Neural crest cell (in vitro differentiated cells): ENCODE results near the gene ITM2C. TPM values are rescaled to one million over a fixed set of nuclear protein-coding genes. Genes with fewer than 3 reads are reported as not detected.
A peak's percentile ranks its signal among the peaks of the same experiment; 100 is the strongest.

Experiments used
- DNase-seq: peaks from one replicate; pipeline ENCODE4 v3.0.0; 2021; ENCODE audit warnings: low read depth, mixed read lengths, low spot score
- H3K27ac Mint-ChIP-seq: one replicate; pipeline ENCODE4 v1.8.0; 2021; ENCODE audit warnings: mild to moderate bottlenecking, mixed read lengths; ENCODE audit not compliant: unreplicated experiment
- H3K27me3 Mint-ChIP-seq: 2 replicates; pipeline ENCODE4 v1.8.0; 2021; ENCODE audit warnings: low read depth, mild to moderate bottlenecking, mixed read lengths
- H3K36me3 Mint-ChIP-seq: 2 replicates; pipeline ENCODE4 v1.8.0; 2021; ENCODE audit warnings: low read depth, mild to moderate bottlenecking, mixed read lengths
- H3K4me1 Mint-ChIP-seq: 2 replicates; pipeline ENCODE4 v1.8.0; 2021; ENCODE audit warnings: mixed read lengths
- H3K4me3 Mint-ChIP-seq: one replicate; pipeline ENCODE4 v1.8.0; 2021; ENCODE audit warnings: mild to moderate bottlenecking, mixed read lengths
- H3K9me3 Mint-ChIP-seq: 2 replicates; pipeline ENCODE4 v1.8.0; 2021; ENCODE audit warnings: mixed read lengths
- total RNA-seq: library from RNA; stranded (reverse); gene quantifications from 2 replicates; pipeline ENCODE4 v1.2.1, GENCODE V29; 2021
- TF ChIP-seq, protein P1 (sequence below): fragments of 200-600 bp; sonication (generic); conservative IDR thresholded peaks from 2 replicates; pipeline ENCODE4 v1.5.0; 2021; ENCODE audit warnings: antibody characterized with exemption, mild to moderate bottlenecking

ITM2C gene
- total RNA-seq, 1 donor from 2014 or later, result 106 TPM

DNA sequence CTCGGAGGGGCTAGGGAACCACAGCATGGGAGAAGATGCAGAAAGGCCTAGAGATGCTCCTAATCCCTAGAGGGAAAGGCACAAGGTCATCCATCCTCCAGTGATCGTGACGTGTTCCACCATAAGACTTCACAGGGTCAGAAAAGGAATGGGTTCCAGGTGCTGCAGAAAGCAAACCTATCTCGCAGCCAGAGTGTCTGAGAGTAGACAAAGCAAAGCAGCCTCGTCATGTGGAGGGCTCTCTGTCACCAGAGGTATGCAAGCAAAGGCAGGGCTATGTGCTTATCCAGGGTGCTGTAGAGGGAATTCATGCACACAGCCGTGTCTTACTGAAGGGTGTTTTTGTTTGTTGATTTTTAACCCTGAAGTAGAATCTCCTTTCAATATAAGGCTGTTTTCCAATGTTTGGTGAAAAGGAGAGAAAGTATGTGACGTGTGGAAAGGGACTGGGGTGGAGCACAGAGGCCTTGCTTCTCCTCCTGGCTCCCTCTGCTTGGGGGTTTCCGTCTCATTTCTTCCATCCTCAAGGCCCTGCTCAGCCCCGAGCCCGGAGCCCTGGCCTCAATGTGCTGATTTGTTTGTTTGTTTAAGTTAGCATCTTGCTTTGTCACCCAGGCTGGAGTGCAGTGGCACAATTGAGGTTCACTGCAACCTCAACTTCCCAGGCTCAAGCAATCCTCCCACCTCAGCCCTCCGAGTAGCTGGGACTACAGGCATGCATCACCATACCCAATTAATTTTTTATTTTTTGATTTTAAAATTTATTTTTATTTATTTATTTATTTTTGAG lies 57.3 kb downstream of the ITM2C start:
- H3K4me3 Mint-ChIP-seq, result no peak overlapping the region
- DNase-seq, result no peak
- peaks cover 11% of the 10 kb centered on the region for H3K4me1 Mint-ChIP-seq
- TF ChIP-seq, protein P1, sequence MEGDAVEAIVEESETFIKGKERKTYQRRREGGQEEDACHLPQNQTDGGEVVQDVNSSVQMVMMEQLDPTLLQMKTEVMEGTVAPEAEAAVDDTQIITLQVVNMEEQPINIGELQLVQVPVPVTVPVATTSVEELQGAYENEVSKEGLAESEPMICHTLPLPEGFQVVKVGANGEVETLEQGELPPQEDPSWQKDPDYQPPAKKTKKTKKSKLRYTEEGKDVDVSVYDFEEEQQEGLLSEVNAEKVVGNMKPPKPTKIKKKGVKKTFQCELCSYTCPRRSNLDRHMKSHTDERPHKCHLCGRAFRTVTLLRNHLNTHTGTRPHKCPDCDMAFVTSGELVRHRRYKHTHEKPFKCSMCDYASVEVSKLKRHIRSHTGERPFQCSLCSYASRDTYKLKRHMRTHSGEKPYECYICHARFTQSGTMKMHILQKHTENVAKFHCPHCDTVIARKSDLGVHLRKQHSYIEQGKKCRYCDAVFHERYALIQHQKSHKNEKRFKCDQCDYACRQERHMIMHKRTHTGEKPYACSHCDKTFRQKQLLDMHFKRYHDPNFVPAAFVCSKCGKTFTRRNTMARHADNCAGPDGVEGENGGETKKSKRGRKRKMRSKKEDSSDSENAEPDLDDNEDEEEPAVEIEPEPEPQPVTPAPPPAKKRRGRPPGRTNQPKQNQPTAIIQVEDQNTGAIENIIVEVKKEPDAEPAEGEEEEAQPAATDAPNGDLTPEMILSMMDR, result no peak
- no peaks in the 10 kb centered on the region for H3K27me3 Mint-ChIP-seq
- no peaks in the 10 kb centered on the region for H3K9me3 Mint-ChIP-seq
- no peaks in the 10 kb centered on the region for H3K36me3 Mint-ChIP-seq
- no peak overlapping the region for H3K27ac Mint-ChIP-seq

DNA sequence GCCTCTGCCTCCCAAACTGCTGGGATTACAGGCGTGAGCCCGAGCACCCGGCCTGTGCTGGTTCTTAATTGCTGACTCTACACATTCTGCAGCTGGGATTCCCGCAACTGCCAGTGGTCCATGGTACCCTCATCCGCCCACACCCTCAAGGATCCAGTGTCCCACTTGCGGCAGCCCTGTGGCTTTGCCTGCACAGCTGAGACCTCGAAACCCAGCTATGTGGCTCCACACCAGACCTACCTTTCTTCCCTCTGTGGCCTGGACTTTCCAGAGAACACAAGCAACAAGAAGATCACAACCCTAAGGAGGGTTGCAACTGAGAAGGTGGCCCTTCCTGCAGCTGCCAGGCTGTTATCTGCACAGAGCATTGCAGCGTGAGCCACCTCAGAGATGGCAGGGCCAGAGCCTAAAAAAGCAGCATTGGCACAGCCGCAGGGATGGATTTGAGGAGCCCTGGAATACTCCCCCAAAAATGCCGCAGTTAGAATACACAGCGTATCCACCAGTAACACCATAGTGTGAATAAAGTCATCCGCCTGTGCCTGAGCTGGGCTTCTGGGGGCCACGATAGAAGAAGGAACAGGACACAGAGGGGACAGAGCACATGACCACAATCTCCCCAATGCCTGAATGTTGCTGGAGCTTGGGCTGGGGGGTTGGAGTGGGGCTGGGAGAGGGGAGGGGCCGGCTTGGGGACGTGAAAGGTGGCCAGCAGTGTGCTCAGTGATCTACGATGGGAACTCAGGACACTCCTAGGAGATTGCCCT lies 58.4 kb downstream of the ITM2C start:
- Mint-ChIP-seq H3K9me3 (no peaks in the 10 kb centered on the region), H3K27ac (no peak overlapping the region), H3K4me3 (no peak overlapping the region), H3K36me3 (no peaks in the 10 kb centered on the region), H3K4me1 (peaks cover 11% of the 10 kb centered on the region), H3K27me3 (no peaks in the 10 kb centered on the region)
- DNase-seq, result no peak
- TF ChIP-seq, protein P1, result no peak

DNA sequence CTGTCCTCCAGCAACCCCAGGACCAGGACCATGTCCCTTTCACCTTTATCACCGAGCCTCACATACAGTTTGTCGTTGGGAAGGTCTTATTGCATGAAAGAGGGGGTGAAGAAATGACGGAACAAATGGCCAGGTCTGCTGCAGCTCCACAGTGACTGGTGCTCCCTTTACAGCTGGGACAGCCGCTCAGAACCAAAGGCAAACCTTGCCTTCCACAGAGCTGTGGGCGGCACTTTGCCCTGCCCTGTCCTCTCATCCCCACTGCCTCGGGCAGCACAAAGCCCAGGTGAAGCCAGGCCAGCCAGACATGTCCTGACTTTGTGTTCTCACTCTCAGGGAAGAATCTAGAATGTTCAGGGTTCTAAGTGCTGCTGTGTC lies 59.3 kb downstream of the ITM2C start:
- peaks cover 11% of the 10 kb centered on the region for H3K4me1 Mint-ChIP-seq
- no peak for DNase-seq
- H3K27me3 Mint-ChIP-seq, result no peaks in the 10 kb centered on the region
- H3K9me3 Mint-ChIP-seq, result no peaks in the 10 kb centered on the region
- no peak overlapping the region for H3K4me3 Mint-ChIP-seq
- no peaks in the 10 kb centered on the region for H3K36me3 Mint-ChIP-seq
- TF ChIP-seq, protein P1, result no peak
- H3K27ac Mint-ChIP-seq, result peak overlapping the region; percentile 31

DNA sequence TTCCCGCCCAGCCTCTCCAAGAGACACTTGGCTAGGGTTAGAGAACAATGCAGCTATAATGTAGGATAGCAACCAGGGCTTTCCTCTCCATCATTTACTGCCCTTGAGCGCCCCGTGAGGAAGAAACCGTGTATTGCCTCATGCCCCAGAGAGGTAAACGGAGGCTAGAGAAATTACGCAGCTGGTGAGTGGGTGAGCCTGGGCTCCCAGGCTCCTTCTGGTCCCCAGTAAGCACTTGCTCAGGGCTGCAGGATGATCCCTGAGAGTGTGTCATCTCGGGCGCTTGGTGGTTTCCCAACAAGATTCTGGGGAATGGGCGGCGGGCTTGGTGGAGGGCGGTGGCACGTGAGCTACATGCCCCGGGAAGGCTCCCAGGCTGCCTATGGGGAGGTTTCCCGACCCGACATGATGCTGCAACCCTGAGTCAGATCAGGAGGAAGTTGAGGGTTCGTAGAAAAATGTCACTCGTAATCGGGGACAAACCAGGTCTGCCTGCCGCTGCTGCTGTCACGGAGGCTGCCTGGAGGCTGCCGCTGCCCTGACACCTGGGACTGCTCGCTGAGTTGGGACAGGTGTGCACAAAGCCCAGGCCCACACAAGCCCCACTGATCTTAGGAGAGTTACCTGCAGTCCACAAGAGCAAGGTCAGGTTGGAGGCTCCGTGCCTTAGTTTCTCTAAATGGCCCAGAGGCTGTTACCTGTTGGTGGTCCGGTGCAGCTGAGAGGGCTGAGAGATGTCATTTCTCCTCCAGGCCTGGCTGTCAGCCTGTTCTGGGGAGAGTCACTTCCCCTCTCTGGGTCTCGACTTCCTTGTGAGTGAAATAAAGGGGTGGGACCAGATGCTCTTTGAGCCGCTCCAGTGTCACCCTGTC lies 60.0 kb downstream of the ITM2C start, which contains the start of gene GPR55:
Gene GPR55, minus strand, starts transcription at position 773 of the 872 bp plus-strand sequence. CDS start 14,280 bp downstream, outside the sequence.
- no peak within 1 kb of the TSS for H3K4me3 Mint-ChIP-seq
- H3K27me3 Mint-ChIP-seq, result no peaks in the 10 kb centered on the region
- no peak within 1 kb of the TSS for H3K27ac Mint-ChIP-seq
- no peaks in the 10 kb centered on the region for H3K36me3 Mint-ChIP-seq
- DNase-seq, result no peak
- TF ChIP-seq, protein P1, result peak; percentile 40
- H3K4me1 Mint-ChIP-seq, result peaks cover 11% of the 10 kb centered on the region
- H3K9me3 Mint-ChIP-seq, result no peaks in the 10 kb centered on the region

DNA sequence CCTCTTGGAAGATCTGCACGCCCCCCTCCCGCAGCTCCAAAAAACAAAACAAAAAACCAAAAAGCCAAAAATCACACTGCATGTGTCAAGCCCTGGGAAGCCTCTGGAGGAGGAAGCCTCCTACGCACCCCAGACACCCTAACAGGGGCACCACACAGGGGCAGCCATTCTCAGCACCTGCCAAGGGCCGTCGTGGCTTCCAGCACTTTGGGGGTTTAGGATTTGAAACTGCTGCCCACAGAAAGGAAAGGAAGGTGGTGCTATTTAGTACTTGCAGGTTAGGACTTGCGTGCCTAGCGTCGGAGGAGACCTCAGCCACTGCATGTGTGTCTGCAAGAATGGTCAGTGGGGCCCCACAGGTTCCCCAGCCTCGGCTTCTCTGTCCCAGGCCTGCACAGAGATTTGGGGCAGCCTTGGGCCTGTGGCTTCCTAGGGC lies 60.7 kb downstream of the ITM2C start:
- Mint-ChIP-seq H3K27me3 (no peaks in the 10 kb centered on the region), H3K27ac (no peak overlapping the region), H3K4me3 (no peak overlapping the region), H3K9me3 (no peaks in the 10 kb centered on the region), H3K36me3 (no peaks in the 10 kb centered on the region), H3K4me1 (peaks cover 6% of the 10 kb centered on the region)
- DNase-seq, result no peak
- TF ChIP-seq, protein P1, result no peak
